GM12878 (cell line): Measurements from ENCODE around the gene SELENOW. TPM values are rescaled to one million over a fixed set of nuclear protein-coding genes. Genes with fewer than 3 reads are reported as not detected.
A peak's percentile ranks its signal among the peaks of the same experiment; 100 is the strongest.

Experiments
- ATAC-seq: fragments of 200-7000 bp; cut with Tn5 transposase; 3 replicates; pipeline ENCODE4 v1.9.1; 2020; ENCODE audit warnings: mild to moderate bottlenecking, moderate library complexity
- BruUV-seq: library from RNA; stranded (reverse); fragments of 400-500 nt; replicated peaks from 2 replicates; lab custom pipeline; 2021; lab: Mats Ljungman, UMichigan
- CTCF ChIA-PET: fragments of 300-600 bp; sonication (Branson Sonifier 250); formaldehyde crosslinking; extraction: SDS; loops from one replicate; lab custom pipeline; 2021; ENCODE audit warnings: inconsistent platforms; lab: Yijun Ruan, JAX
- POLR2A ChIA-PET: fragments of 350-600 bp; formaldehyde crosslinking; extraction: SDS; loops from one replicate; lab custom pipeline; 2021; ENCODE audit warnings: inconsistent platforms; lab: Charles Lee
- RAD21 ChIA-PET: fragments of 300-600 bp; sonication (Branson Sonifier 250); formaldehyde crosslinking; loops from one replicate; lab custom pipeline; 2023; ENCODE audit warnings: antibody characterized with exemption; ENCODE audit not compliant: unreplicated experiment; lab: Charles Lee
- SMC1A ChIA-PET: fragments of 300-600 bp; sonication (Branson Sonifier 250); formaldehyde crosslinking; loops from one replicate; lab custom pipeline; 2023; ENCODE audit not compliant: unreplicated experiment, uncharacterized antibody; lab: Charles Lee
- DNase-seq: peaks from one replicate; pipeline ENCODE4 v3.0.0-alpha.2; 2011; ENCODE audit warnings: low read depth, low spot score
- FAIRE-seq: peaks from 3 replicates; lab custom pipeline; 2011; peaks lifted over from hg19 to GRCh38; lab: Jason Lieb, UNC
- H2AFZ ChIP-seq: 2 replicates; pipeline ENCODE4 v1.6.0; 2011; ENCODE audit warnings: low read depth, low read length, control low read depth; ENCODE audit not compliant: control insufficient read depth
- H3K27ac ChIP-seq: 2 replicates; pipeline ENCODE4 v1.5.1; 2011; ENCODE audit warnings: control low read depth; ENCODE audit not compliant: control insufficient read depth, insufficient read depth
- H3K27me3 ChIP-seq, 2 experiments: replicated peaks in 1 of 2; 2 replicates each; pipeline versions ENCODE4 v1.6.0 to v1.6.1; 2011; ENCODE audit warnings: low read length in 1 of 2; ENCODE audit not compliant: control insufficient read depth in 2 of 2, insufficient read depth in 2 of 2
- H3K36me3 ChIP-seq, 2 experiments: 2 replicates each; pipeline ENCODE4 v1.5.1; 2011; ENCODE audit warnings: low read length in 1 of 2; ENCODE audit not compliant: control insufficient read depth in 2 of 2, insufficient read depth in 2 of 2
- H3K4me1 ChIP-seq: 2 replicates; pipeline ENCODE4 v1.6.1; 2011; ENCODE audit warnings: mild to moderate bottlenecking, low read length, moderate library complexity, mixed read lengths; ENCODE audit not compliant: control insufficient read depth, insufficient read depth
- H3K4me2 ChIP-seq: 2 replicates; pipeline ENCODE4 v1.6.0; 2011; ENCODE audit warnings: control low read depth; ENCODE audit not compliant: control insufficient read depth, insufficient read depth
- H3K4me3 ChIP-seq: fragments of 200-600 bp; sonication (generic); 2 replicates; pipeline ENCODE4 v1.5.1; 2016
- H3K79me2 ChIP-seq: 2 replicates; pipeline ENCODE4 v1.6.0; 2011; ENCODE audit warnings: low read length; ENCODE audit not compliant: control insufficient read depth, insufficient read depth
- H3K9ac ChIP-seq: 2 replicates; pipeline ENCODE4 v1.8.0; 2011; ENCODE audit warnings: low read length, control low read depth, mixed read lengths; ENCODE audit not compliant: control insufficient read depth, insufficient read depth
- H3K9me3 ChIP-seq: replicated peaks from 3 replicates; pipeline ENCODE4 v1.5.1; 2011; ENCODE audit warnings: mild to moderate bottlenecking, low read length; ENCODE audit not compliant: control insufficient read depth, insufficient read depth
- H4K20me1 ChIP-seq: 2 replicates; pipeline ENCODE4 v1.6.0; 2011; ENCODE audit not compliant: control insufficient read depth, insufficient read depth
- BMI1 ChIP-seq: fragments of 450-650 bp; IDR thresholded peaks from 2 replicates; pipeline ENCODE4 v1.6.1; 2016; ENCODE audit warnings: mild to moderate bottlenecking, moderate library complexity, borderline replicate concordance
- CHD4 ChIP-seq: fragments of 200-600 bp; sonication (generic); IDR thresholded peaks from 2 replicates; pipeline ENCODE4 v1.6.1; 2016; ENCODE audit warnings: mild to moderate bottlenecking
- CUX1 ChIP-seq: IDR thresholded peaks from 2 replicates; pipeline ENCODE4 v1.6.1; 2012; ENCODE audit warnings: improper control_type of control experiment, low read depth, low read length; ENCODE audit not compliant: insufficient replicate concordance
- ESRRA ChIP-seq: IDR thresholded peaks from 2 replicates; pipeline ENCODE4 v1.6.1; 2012; ENCODE audit warnings: mild to moderate bottlenecking, low read length, improper control_type of control experiment
- PAX8 ChIP-seq: fragments of 450-650 bp; IDR thresholded peaks from 2 replicates; pipeline ENCODE4 v1.6.1; 2017; ENCODE audit warnings: mild to moderate bottlenecking, moderate library complexity
- POLR2A ChIP-seq: IDR thresholded peaks from 2 replicates; pipeline ENCODE4 v1.6.1; 2011; ENCODE audit warnings: low read depth, mild to moderate bottlenecking, low read length
- POLR2AphosphoS2 ChIP-seq: IDR thresholded peaks from 2 replicates; pipeline ENCODE4 v1.6.1; 2011; ENCODE audit warnings: low read depth, mild to moderate bottlenecking, low read length, improper control_type of control experiment, moderate library complexity
- RCOR1 ChIP-seq: conservative IDR thresholded peaks from 2 replicates; pipeline ENCODE4 v1.6.1; 2012; ENCODE audit warnings: low read depth, low read length, improper control_type of control experiment
- WGBS: methylation state at CpG from one replicate; pipeline ENCODE4 v1.1.6; 2016; ENCODE audit warnings: low lambda C conversion rate; ENCODE audit not compliant: insufficient replicate concordance, insufficient coverage; ENCODE audit errors: missing lambda C conversion rate; 5-methylcytosine and 5-hydroxymethylcytosine counted together
- in situ Hi-C: fragments of 300-500 bp; cut with MboI; formaldehyde crosslinking; loops from 9 replicates; pipeline ENCODE4 v1.14.3; 2018; ENCODE audit warnings: mixed read lengths
- intact Hi-C: fragments of 100-400 bp; cut with micrococcal nuclease; formaldehyde crosslinking; loops from one replicate; pipeline ENCODE4 v1.14.2; 2022; ENCODE audit not compliant: unreplicated experiment
- polyA plus RNA-seq, 11 experiments: library from polyadenylated mRNA; depleted of rRNA in 4 of 11; unstranded in 6 of 11; stranded (reverse) in 5 of 11; fragments of >200 nt; fragmentation: Nextera tagmentation in 4 of 11; fragmentation: Illumina TruSeq in 1 of 11; extraction: Ambion mirVana in 4 of 11; extraction: Trizol in 1 of 11; gene quantifications; 1 replicate in 1 of 11; 2 replicates in 10 of 11; pipeline versions ENCODE4 v1.2.1 to v1.2.3, GENCODE V29; 2011 to 2016; ENCODE audit warnings: inconsistent platforms in 2 of 11, missing spikeins in 2 of 11, low read depth in 1 of 11
- total RNA-seq, 4 experiments: library from RNA; depleted of rRNA in 3 of 4; stranded (reverse); fragments of >200 nt in 3 of 4; fragmentation: Illumina TruSeq in 1 of 4; extraction: Trizol in 1 of 4; gene quantifications; 2 replicates each; pipeline versions ENCODE4 v1.2.1 to v1.2.3, GENCODE V29; 2013 to 2021
- TF ChIP-seq, protein P1 (sequence below): fragments of 150-350 bp; IDR thresholded peaks from 2 replicates; pipeline ENCODE4 v1.6.1; 2014; ENCODE audit warnings: mild to moderate bottlenecking, low read depth, low read length

The SELENOW gene
- total and polyA plus RNA-seq, 10 of the 15 experiments (the other 5 are each of a cell fraction or from before 2014, with no cell fraction given) = 53.3 to 186 (median 101) TPM

GRCh38 chr19:47755762-47756626 lies 22.5 kb upstream of the SELENOW start:
- no peak overlapping the region for H3K4me2 ChIP-seq
- FAIRE-seq = no peak
- ChIA-PET SMC1A (interaction anchor here (0.9 kb wide), 1 partner anchor 11 kb away, joined by 3 read pairs; the partner anchor contains the start of gene NOP53), POLR2A (interaction anchor here (0.6 to 0.7 kb wide), 2 partner anchors 144 to 696 kb away, joined by 3 read pairs; no protein-coding TSS in a partner anchor), RAD21 (interaction anchor here (0.6 kb wide), 1 partner anchor 51 kb away, joined by 3 read pairs; no protein-coding TSS in a partner anchor), CTCF (no interaction called here)
- no peaks in the 10 kb centered on the region for H3K27me3 ChIP-seq
- intact Hi-C loops = no loop called here
- no peak overlapping the region for H3K27ac ChIP-seq
- H3K4me1 ChIP-seq = 0 out of 2 replicates have a peak, but pooled peaks cover 2% of the 10 kb centered on the region
- DNase-seq = no peak
- in situ Hi-C loops = no loop called here
- no peak for ATAC-seq
- 98% methylated on average over 28 of the region's 28 CpGs for WGBS
- no TSS peak for BruUV-seq
- no peaks in the 10 kb centered on the region; the same call in 2 of the 3 replicates for H3K9me3 ChIP-seq
- H3K4me3 ChIP-seq = no peak overlapping the region
- TF ChIP-seq RCOR1 (no peak), PAX8 (no peak), POLR2A (0 out of 2 replicates have a peak, but pooled peaks have one; percentile 6), ESRRA (no peak)
- H3K79me2 ChIP-seq = no peaks in the 10 kb centered on the region
- H3K36me3 ChIP-seq = peaks cover 27 to 46% of the 10 kb centered on the region in 2 experiments; a peak in 3 of 4 replicates
- no peak overlapping the region for H2AFZ ChIP-seq
- no peak overlapping the region for H3K9ac ChIP-seq
- no peaks in the 10 kb centered on the region for H4K20me1 ChIP-seq

GRCh38 chr19:47756627-47756929 lies 21.9 kb upstream of the SELENOW start:
- in situ Hi-C loops (no loop called here), intact Hi-C loops (no loop called here)
- Histone ChIP-seq H2AFZ (no peak overlapping the region), H3K4me3 (no peak overlapping the region), H3K27ac (no peak overlapping the region), H3K4me2 (no peak overlapping the region), H3K36me3 (peaks cover 22 to 41% of the 10 kb centered on the region in 2 experiments; a peak in 3 of 4 replicates), H3K9me3 (no peaks in the 10 kb centered on the region; the same call in 2 of the 3 replicates), H3K27me3 (no peaks in the 10 kb centered on the region), H4K20me1 (no peaks in the 10 kb centered on the region), H3K79me2 (no peaks in the 10 kb centered on the region), H3K4me1 (0 out of 2 replicates have a peak, but pooled peaks cover 3% of the 10 kb centered on the region), H3K9ac (no peak overlapping the region)
- CTCF ChIA-PET = interaction anchor here (1.8 kb wide), 1 partner anchor 9 kb away, joined by 5 read pairs; no protein-coding TSS in a partner anchor
- no TSS peak for BruUV-seq
- RAD21 ChIA-PET = interaction anchor here (0.6 kb wide), 1 partner anchor 51 kb away, joined by 3 read pairs; no protein-coding TSS in a partner anchor
- POLR2A ChIA-PET = interaction anchor here (0.6 kb wide), 1 partner anchor 145 kb away, joined by 3 read pairs; no protein-coding TSS in a partner anchor
- WGBS = 98% methylated on average over 12 of the region's 12 CpGs
- no peak for FAIRE-seq
- SMC1A ChIA-PET = interaction anchor here (0.9 kb wide), 1 partner anchor 11 kb away, joined by 3 read pairs; the partner anchor contains the start of gene NOP53
- ATAC-seq = no peak
- no peak for DNase-seq
- TF ChIP-seq CUX1 (no peak), CHD4 (no peak), POLR2AphosphoS2 (no peak), BMI1 (no peak)
- TF ChIP-seq, protein P1, sequence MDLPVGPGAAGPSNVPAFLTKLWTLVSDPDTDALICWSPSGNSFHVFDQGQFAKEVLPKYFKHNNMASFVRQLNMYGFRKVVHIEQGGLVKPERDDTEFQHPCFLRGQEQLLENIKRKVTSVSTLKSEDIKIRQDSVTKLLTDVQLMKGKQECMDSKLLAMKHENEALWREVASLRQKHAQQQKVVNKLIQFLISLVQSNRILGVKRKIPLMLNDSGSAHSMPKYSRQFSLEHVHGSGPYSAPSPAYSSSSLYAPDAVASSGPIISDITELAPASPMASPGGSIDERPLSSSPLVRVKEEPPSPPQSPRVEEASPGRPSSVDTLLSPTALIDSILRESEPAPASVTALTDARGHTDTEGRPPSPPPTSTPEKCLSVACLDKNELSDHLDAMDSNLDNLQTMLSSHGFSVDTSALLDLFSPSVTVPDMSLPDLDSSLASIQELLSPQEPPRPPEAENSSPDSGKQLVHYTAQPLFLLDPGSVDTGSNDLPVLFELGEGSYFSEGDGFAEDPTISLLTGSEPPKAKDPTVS = no peak
